ENCODE data around the gene ST6GALNAC4.

The ST6GALNAC4 gene

GRCh38 chr9:127929625-127929979 lies 12.8 kb upstream of the ST6GALNAC4 start:
- no peak for DNase-seq (ENCODE audit: low spot score)

GRCh38 chr9:127928676-127929624 lies 12.1 kb upstream of the ST6GALNAC4 start:
- DNase-seq (ENCODE audit: low spot score) = no peak

DNA sequence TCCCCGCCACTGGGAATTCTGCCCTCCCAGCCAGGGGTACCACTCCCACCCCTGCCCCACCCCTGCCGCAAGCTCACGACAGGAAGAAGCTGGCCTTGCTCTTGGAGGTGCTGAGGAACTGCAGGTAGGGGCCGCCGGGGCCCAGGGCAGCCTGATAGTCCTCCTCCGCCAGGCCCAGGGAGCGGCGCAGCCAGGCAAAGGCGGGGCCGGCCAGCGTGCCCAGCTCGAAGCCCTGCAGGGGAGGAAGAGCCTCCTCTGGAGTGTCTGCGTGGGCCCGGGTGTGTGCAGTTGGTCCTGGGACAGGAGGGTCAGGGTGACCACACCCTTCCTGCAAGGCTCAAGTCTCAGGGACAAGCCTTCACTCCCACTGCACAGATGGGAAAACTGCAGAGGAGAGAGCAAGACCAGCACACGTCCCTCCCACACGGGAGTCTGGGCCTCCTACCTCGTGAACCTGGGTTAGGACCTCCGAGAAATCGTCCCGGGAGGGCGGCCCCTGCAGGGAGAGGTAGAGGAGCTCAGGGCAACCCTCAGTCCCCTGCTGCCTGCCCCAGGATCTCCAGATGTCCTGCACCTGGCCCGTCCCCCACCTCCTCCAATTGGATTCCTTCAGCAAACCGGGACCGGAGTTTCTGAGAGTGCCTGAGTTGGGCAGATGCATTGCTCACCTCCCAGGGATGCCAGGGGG lies 11.3 kb upstream of the ST6GALNAC4 start:
- DNase-seq (ENCODE audit: low spot score) = peak; percentile 73

DNA sequence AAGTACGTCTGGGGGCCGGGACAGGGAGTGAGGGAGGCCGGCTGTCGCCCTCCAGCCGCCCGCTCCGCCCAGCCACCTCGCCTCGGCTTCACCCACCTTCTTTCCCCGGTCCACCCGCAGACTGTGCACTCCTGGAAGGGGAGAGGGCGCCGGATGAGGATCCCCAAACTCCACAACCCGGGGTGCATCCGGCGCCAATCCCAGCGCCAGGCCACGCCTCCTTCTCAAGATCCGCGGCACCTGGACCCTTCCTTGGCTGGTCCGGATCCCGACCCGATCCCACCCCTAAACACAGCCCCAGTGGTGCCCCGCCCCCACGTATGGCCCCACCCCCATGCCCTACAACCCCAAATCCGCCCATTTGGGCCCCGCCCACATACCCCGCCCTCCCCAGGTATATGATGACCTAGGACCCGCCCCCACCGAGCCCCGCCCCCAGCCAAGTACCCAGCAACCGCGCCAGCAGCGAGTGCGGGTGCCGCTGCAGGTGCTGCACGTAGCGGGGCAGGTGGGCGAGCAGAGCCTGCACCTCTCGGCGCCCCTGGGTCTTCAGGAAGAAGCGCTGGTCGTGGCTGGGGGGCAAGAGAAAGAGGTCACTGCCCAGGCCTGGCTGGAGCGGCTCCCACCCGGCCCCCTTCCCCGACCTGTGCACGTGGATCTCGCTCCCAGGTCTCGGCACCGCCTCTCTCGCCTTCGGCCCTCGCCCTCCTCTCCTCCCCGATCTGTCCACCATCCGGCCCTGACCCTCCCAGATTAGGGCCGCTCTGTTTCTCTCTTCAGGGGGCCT lies 10.6 kb upstream of the ST6GALNAC4 start:
- DNase-seq (ENCODE audit: low spot score) = peak; percentile 70

- DNase-seq (ENCODE audit: low spot score) = no peak
Observed at GRCh38 chr9:127926906-127927200, 10.0 kb upstream of the ST6GALNAC4 start.

DNA sequence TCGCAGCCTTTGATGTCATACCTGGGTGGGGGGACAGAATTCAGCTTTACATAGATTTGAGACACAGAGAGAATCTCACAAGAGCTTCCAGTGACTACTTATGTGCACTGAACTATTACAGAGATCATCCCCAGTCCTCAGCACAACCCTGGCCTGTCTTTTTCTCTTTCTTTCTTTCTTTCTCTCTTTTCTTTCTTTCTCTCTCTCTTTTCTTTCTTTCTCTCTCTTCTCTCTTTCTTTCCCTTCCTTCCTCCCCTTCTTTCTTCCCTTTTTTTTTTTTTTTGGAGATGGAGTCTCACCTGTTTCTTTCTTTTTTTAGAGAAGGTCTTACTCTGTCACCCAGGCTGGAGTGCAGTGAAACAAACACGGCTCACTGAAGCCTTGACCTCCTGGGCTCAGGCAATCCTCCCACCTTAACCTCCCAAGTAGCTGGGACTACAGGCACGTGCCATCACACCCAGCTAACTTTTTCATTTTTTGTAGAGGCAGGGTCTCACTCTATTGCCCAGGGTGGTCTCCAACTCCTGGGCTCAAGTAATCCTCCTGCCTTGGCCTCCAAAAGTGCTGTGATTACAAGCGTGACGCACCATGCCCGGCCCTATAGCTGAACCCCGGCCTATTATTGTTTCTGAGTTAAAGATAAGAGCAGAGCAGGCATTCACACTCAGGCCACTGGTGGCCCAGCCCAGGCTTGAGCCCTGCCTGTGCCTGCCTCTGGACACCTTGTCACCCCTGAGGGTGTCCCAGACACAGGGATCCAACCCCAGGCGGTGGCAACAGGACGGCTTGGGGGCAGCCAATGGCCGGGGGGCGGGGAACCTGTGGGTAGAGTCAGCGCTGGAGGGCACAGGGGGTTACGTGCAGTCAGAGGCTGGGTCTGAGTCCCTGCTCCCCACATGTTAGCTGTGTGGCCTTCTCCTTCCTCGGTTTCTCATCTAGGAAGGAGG lies 9.4 kb upstream of the ST6GALNAC4 start:
- no peak for DNase-seq (ENCODE audit: low spot score)

DNA sequence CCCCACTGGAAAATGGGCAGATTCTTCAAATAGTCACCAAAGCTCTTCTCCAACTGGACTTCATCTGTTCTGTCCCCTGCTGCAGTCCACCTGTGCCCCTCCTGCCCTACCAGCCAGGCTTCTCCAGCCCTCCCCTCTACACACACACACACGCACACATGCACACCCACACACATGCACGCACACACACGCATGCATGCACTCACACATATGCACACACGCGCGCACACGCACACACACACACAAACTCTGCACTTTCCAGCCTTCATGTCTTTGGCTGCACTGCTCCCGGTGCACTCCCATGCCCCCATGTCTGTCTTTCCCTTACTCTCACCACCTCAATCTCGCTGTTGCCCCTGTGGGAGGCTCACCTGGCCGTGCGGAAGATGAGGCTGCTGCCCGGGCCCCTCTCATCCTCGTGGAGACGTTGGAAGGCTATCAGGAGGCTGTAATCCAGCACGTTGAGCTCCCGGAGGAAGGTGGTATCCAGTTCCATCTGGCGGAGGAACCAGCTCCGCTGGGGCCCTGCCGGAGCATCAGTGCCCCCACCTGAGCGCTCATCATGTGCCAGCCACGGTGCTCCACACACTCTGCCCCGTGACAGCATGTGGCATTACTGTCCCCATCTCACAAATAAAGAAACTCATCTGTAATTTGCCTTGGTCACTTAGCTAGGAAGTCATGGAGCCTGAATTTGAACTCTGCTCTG lies 8.0 kb upstream of the ST6GALNAC4 start:
- DNase-seq (ENCODE audit: low spot score) = no peak

DNA sequence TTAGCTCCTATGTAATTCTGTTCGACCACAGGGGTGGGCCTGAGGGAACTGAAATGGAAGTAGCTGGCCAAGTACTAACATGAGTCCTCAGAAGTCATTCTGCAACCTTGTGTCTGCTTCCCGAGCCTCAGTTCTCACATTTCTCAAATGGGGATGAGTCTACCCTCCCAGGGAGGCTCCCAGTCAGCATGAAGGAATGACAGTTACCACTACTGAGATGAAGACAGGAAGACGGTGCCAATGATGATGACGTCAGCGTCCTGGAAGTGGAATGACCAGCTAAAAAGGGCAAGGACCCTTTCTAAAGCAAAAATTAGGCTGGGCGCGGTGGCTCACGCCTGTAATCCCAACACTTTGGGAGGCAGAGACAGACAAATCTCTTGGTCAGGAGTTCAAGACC lies 6.9 kb upstream of the ST6GALNAC4 start:
- DNase-seq (ENCODE audit: low spot score) = no peak

GRCh38 chr9:127923046-127923445 lies 6.2 kb upstream of the ST6GALNAC4 start:
- DNase-seq (ENCODE audit: low spot score) = no peak

- DNase-seq (ENCODE audit: low spot score) = peak; percentile 86
Observed at GRCh38 chr9:127921557-127922120, 4.8 kb upstream of the ST6GALNAC4 start.

DNA sequence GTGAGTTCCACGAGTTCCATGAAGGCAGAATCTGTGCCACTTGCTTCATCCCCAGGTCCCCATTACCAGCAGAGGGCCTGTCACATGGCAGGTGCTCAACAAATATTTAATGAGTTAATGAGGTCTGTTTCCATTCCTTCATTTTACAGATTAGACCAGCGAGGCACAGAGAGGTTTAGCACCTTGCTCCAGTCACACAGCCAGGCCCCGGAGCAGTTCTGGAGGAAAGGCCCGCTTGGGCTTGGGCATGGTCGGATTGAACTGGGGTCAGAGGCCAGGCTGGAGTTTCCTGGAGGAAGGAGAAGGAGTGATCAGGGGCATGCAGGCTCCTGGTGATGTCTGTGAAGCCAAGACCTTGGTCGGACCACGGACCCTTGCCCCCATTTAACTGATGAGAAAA lies 4.0 kb upstream of the ST6GALNAC4 start:
- no peak for DNase-seq (ENCODE audit: low spot score)

GRCh38 chr9:127919253-127919815 lies 2.5 kb upstream of the ST6GALNAC4 start:
- no peak for DNase-seq (ENCODE audit: low spot score)

GRCh38 chr9:127918183-127919107 lies 1.6 kb upstream of the ST6GALNAC4 start:
- DNase-seq (ENCODE audit: low spot score) = no peak

DNA sequence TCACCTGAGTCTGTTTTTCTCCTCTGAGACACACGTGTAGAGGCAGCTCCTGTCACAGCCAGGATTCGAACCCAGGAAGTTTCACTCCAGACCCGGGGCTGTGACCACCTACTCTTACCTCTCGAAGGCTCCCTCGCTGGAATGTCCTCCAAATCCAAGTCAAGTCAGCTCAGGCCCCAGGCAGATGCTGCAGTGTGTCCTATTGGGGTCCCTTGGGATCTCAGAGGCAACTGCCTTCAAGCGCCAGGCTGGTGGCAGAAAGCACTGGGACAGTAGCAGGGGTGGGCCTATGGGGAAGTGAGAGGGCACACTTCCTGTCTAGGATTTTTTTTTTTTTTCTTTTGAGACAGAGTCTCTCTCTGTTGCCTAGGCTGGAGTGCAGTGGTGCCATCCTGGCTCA lies 762 bp upstream of the ST6GALNAC4 start:
- DNase-seq (ENCODE audit: low spot score) = no peak

GRCh38 chr9:127915801-127916719 lies 781 bp downstream of the ST6GALNAC4 start:
- DNase-seq (ENCODE audit: low spot score) = peak; percentile 59

DNA sequence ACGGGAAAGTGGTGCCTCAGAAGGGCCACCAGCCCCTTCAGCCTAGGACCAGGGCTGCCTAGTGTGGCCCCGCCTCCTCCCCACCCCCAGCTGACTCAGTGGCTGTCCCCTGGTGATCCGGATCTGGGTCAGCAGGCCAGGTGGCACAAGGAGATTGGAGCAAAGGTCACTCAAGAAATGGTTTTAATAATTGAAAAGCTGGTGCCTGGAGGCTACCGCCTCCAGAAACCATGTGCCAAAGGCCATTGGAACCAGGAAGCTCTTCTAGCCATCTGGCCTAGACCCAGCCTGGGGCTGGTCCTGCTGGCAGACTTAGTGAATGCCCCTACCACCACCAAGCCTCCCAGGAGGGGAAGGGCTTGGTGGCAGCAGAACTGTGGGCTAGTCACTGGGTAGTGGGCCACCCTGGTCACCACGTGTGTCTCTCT lies 1.5 kb downstream of the ST6GALNAC4 start:
- DNase-seq (ENCODE audit: low spot score) = no peak

DNA sequence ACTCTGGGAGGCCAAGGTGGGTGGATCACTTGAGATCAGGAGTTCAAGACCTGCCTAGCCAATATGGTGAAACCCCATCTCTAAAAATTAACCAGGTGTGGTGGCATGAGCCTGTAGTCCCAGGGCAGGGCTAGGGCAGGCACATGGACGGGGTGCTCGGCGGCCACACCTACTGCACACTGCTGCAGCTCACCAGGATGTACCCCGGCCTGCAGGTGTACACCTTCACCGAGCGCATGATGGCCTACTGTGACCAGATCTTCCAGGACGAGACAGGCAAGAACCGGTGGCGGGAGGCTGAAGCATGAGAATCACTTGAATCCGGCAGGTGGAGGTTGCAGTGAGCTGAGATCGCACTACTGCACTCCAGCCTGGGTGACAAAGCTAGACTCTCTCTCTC lies 3.2 kb downstream of the ST6GALNAC4 start:
- no peak for DNase-seq (ENCODE audit: low spot score)

DNA sequence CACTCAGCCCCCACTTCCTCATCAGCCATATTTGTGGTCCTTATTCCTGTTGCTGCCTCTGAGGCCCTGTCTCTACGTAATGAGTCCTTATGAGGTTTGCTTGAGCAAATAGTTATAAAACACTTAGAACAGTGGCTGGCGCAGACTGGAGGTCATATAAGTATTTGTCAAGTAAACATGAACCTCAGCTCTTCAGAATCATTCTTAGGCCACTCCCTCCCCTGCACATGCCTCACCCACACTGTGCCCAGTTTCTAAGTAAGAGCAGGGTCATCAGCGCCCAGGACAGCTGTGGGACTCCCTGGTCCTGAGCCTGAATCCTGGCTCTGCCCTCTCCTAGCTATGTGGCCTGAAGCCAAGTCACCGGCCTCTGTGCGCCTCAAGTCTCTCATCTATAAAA lies 4.0 kb downstream of the ST6GALNAC4 start:
- no peak for DNase-seq (ENCODE audit: low spot score)
